GM12891 (cell line): Measurements from ENCODE around the gene AMDHD1. TPM values are rescaled to one million over a fixed set of nuclear protein-coding genes. Genes with fewer than 3 reads are reported as not detected.
A peak's percentile ranks its signal among the peaks of the same experiment; 100 is the strongest.

ENCODE experiments used
- DNase-seq: peaks from one replicate; pipeline ENCODE4 v3.0.0; 2011; ENCODE audit warnings: low spot score; ENCODE audit not compliant: insufficient read length
- FAIRE-seq: peaks from 2 replicates; lab custom pipeline; 2011; peaks lifted over from hg19 to GRCh38; lab: Jason Lieb, UNC
- PAX5 ChIP-seq: IDR thresholded peaks from 2 replicates; pipeline ENCODE4 v1.6.1; 2011; ENCODE audit warnings: low read length, moderate library complexity, mild to moderate bottlenecking; ENCODE audit not compliant: insufficient read depth, severe bottlenecking
- POLR2A ChIP-seq: IDR thresholded peaks from 2 replicates; pipeline ENCODE4 v1.6.1; 2011; ENCODE audit warnings: low read depth, low read length, control low read depth
- POLR2AphosphoS5 ChIP-seq: IDR thresholded peaks from 2 replicates; pipeline ENCODE4 v1.6.1; 2011; ENCODE audit warnings: low read depth, low read length, control low read depth
- POU2F2 ChIP-seq: IDR thresholded peaks from 2 replicates; pipeline ENCODE4 v1.6.1; 2011; ENCODE audit warnings: low read depth, mild to moderate bottlenecking, control low read depth, low read length, moderate library complexity
- SPI1 ChIP-seq: IDR thresholded peaks from 2 replicates; pipeline ENCODE4 v1.6.1; 2011; ENCODE audit warnings: low read depth, low read length, control low read depth
- TAF1 ChIP-seq: IDR thresholded peaks from 2 replicates; pipeline ENCODE4 v1.6.1; 2011; ENCODE audit warnings: low read depth, low read length, control low read depth
- polyA plus RNA-seq: library from polyadenylated mRNA; unstranded; fragments of >200 nt; gene quantifications from one replicate; pipeline ENCODE4 v1.2.1, GENCODE V29; 2012; ENCODE audit warnings: low read depth, missing spikeins, inconsistent platforms; ENCODE audit not compliant: missing spikeins

Gene AMDHD1, protein sequence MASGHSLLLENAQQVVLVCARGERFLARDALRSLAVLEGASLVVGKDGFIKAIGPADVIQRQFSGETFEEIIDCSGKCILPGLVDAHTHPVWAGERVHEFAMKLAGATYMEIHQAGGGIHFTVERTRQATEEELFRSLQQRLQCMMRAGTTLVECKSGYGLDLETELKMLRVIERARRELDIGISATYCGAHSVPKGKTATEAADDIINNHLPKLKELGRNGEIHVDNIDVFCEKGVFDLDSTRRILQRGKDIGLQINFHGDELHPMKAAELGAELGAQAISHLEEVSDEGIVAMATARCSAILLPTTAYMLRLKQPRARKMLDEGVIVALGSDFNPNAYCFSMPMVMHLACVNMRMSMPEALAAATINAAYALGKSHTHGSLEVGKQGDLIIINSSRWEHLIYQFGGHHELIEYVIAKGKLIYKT
- polyA plus RNA-seq: 0.12 TPM

GRCh38 chr12:95943330-95943842 is at the start of gene AMDHD1:
AMDHD1 (plus strand) TSS chr12:95943331; CDS start chr12:95943399, 68 bp downstream.
- no peak for TF ChIP-seq SPI1
- no peak for TF ChIP-seq PAX5
- no peak for TF ChIP-seq TAF1
- TF ChIP-seq POLR2AphosphoS5: no peak
- TF ChIP-seq POU2F2: no peak
- no peak for TF ChIP-seq POLR2A
- FAIRE-seq: no peak
- peak; percentile 61 for DNase-seq

DNA sequence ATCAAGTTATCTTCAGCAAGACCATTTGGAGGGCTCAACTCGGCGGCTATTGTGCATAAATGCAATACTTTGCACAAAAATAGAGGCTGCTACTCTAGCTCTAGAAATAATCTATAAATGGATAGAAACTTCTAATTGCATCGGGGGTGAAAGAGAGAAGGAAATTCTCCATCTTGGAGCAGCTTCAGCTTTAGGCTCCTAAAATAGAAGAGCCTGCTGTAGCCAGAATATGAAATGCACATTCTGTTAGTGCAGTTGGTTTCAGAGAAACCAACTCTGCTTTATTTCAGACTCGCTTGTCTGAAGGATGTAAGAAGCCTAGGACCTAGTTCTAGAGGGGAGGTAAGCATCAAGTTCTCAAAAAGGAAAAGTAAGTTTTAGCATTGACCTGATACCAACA is 46.3 kb upstream of the AMDHD1 start:
- TF ChIP-seq SPI1 (no peak), POU2F2 (no peak), TAF1 (no peak), POLR2AphosphoS5 (no peak), PAX5 (no peak), POLR2A (no peak)
- FAIRE-seq: no peak
- DNase-seq: no peak

- TF ChIP-seq POLR2AphosphoS5: no peak
- TF ChIP-seq POLR2A: no peak
- TF ChIP-seq TAF1: no peak
- no peak for TF ChIP-seq SPI1
- no peak for TF ChIP-seq PAX5
- no peak for TF ChIP-seq POU2F2
- FAIRE-seq (no peak), DNase-seq (no peak)
Observed at GRCh38 chr12:95898081-95898480, 45.0 kb upstream of the AMDHD1 start.

GRCh38 chr12:95908573-95908972 is 34.6 kb upstream of the AMDHD1 start:
- no peak for DNase-seq
- FAIRE-seq: no peak
- TF ChIP-seq POU2F2 (no peak), TAF1 (no peak), PAX5 (no peak), POLR2A (no peak), SPI1 (no peak), POLR2AphosphoS5 (no peak)

DNA sequence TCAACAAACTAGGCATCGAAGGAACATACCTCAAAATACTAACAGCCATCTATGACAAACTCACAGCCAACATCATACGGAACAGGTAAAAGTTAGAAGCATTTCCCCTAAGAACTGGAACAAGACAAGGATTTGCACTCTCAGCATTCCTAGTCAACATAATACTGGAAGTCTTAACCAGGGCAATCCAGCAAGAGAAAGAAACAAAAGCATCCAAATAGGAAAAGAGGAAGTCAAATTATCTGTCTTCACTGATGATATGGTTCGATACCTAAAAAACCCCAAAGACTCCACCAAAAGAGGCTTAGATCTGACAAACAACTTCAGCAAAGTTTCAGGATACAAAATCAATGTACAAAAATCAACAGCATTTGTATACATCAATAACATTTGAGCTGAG is 33.3 kb upstream of the AMDHD1 start:
- DNase-seq (no peak), FAIRE-seq (no peak)
- TF ChIP-seq SPI1 (peak; percentile 31), TAF1 (no peak)

DNA sequence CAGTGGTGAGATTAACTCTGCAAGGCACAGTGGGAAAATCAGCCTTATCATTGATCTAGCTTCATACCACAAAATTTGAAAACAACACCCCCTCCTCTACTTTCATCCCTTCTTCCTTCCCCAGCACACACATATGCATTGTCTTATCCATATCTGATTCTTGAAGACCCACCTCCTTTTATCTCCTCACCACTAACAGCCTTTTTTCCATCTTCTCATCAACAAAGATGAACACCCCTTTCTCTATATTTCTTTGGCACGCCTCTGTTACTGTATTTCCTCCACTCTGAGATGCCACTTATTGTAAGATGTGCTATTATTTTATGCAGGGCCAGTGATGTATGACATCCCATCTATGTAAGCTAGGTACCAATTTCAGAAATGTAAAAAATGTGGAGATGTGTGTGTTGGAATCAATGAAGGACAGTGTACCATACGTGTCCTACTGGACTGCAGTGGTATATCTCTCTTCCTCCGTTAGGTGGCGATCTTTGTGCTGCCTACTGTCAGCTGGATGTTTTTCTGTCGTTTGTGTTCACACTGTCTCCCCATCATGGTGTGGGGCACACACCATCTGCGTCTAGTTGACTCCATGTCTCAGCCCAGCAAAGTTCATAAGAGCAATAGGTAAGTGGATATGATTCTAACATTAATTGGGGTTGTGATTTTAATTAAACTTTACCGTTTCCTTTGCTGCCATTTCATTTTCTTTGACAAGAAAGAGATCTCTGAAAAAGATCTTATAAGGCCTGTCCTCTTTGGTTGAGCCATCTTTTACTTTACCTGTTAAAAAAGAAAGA is 24.7 kb upstream of the AMDHD1 start:
- DNase-seq: peak; percentile 14
- TF ChIP-seq TAF1: no peak
- TF ChIP-seq POLR2A: no peak
- no peak for TF ChIP-seq PAX5
- TF ChIP-seq SPI1: no peak
- no peak for TF ChIP-seq POU2F2
- no peak for TF ChIP-seq POLR2AphosphoS5

GRCh38 chr12:95919110-95919509 is 24.0 kb upstream of the AMDHD1 start:
- FAIRE-seq: no peak
- DNase-seq: no peak
- peak; percentile 69 for TF ChIP-seq SPI1
- no peak for TF ChIP-seq POLR2A

More for the DNA sequence above, 24.7 kb upstream of the AMDHD1 start:
- FAIRE-seq: peak; percentile 98

GRCh38 chr12:95922231-95922630 is 20.9 kb upstream of the AMDHD1 start:
- FAIRE-seq (no peak), DNase-seq (no peak)
- no peak for TF ChIP-seq PAX5
- TF ChIP-seq SPI1: no peak
- TF ChIP-seq POU2F2: no peak
- no peak for TF ChIP-seq POLR2AphosphoS5

DNA sequence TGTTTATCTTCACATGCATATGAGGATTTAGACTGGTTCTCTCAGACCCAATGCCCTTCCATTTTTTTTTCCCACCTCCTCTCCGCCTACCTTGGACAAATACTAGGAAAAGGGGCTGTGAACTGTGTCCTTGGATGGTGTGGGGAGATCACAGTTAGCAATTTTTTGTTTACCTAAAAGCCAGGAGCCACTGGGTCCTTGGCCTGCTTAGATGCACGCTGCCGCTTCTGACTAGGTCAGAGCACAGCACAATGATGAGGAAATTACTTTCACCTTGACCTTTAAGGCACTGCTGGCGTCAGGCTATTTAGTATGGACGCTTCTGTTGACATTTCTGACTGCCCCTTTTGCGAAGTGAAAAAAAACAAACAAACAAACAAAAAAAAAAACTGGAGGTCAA is 2.6 kb upstream of the AMDHD1 start:
- no peak for TF ChIP-seq POLR2AphosphoS5
- no peak for TF ChIP-seq POLR2A
- no peak for TF ChIP-seq TAF1
- no peak for TF ChIP-seq SPI1
- no peak for TF ChIP-seq PAX5
- TF ChIP-seq POU2F2: no peak
- no peak for DNase-seq
- FAIRE-seq: no peak
